Mammary epithelial cell (primary cell): ENCODE measurements around the gene ZNF160.

Experiments used
- CTCF ChIP-seq, 2 donors: IDR thresholded peaks in 1 of 2; conservative IDR thresholded peaks in 1 of 2; 2 replicates each; pipeline ENCODE4 v1.5.1; 2011 to 2012; ENCODE audit warnings: inconsistent platforms in 2 of 2, low read length in 2 of 2, mild to moderate bottlenecking in 2 of 2, control low read depth in 1 of 2, low read depth in 1 of 2; ENCODE audit not compliant: insufficient read depth in 1 of 2; ENCODE audit errors: extremely low read depth in 1 of 2
- EZH2 ChIP-seq: IDR thresholded peaks from 2 replicates; pipeline ENCODE4 v1.6.1; 2012; ENCODE audit warnings: low read length, inconsistent platforms, borderline replicate concordance

GRCh38 chr19:53068834-53069233 lies 34.4 kb downstream of the ZNF160 start:
- no peak for TF ChIP-seq CTCF (conservative IDR thresholded peaks at IDR 0.05 in 1 of 2, IDR thresholded peaks at IDR 0.05 in 1 of 2; ENCODE audit: extremely low read depth in 1 of 2, insufficient read depth in 1 of 2, low read depth in 1 of 2, low read length in 2 of 2)
- TF ChIP-seq EZH2, result no peak
